ENCODE measurements around the gene ZNF587. TPM values are rescaled to one million over a fixed set of nuclear protein-coding genes. Genes with fewer than 3 reads are reported as not detected.
A peak's percentile ranks its signal among the peaks of the same experiment; 100 is the strongest.

ZNF587 gene
- total and polyA plus RNA-seq, 10 of the 15 experiments (the other 5 are each of a cell fraction or from before 2014, with no cell fraction given): 1.9 to 27.8 (median 13.5) TPM

DNA sequence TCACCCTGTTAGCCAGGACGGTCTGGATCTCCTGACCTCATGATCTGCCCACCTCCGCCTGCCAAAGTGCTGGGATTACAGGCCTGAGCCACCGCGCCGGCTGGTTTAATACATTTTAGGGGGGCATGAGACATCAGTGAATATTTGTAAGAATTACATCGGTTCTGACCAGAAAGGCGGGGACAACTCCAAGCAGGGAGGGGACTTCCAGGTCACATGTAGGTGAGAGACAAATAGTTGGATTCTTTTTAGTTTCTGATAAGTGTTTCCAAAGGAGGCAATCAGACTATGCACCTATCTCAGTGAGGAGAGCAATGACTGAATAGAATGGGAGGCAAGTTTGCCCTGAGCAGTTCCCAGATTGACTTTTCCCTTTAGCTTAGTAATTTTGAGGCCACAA lies 31.3 kb upstream of the ZNF587 start (continued):
- TF ChIP-seq, protein P1, sequence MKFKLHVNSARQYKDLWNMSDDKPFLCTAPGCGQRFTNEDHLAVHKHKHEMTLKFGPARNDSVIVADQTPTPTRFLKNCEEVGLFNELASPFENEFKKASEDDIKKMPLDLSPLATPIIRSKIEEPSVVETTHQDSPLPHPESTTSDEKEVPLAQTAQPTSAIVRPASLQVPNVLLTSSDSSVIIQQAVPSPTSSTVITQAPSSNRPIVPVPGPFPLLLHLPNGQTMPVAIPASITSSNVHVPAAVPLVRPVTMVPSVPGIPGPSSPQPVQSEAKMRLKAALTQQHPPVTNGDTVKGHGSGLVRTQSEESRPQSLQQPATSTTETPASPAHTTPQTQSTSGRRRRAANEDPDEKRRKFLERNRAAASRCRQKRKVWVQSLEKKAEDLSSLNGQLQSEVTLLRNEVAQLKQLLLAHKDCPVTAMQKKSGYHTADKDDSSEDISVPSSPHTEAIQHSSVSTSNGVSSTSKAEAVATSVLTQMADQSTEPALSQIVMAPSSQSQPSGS (IDR thresholded peaks at IDR 0.05; ENCODE audit: low read length): no peak
- no peak for TF ChIP-seq TBL1XR1 (IDR thresholded peaks at IDR 0.05; ENCODE audit: low read depth, low read length)
- TF ChIP-seq CBX5 (IDR thresholded peaks at IDR 0.05; ENCODE audit: low read depth): no peak
- TF ChIP-seq MXI1 (IDR thresholded peaks at IDR 0.05; ENCODE audit: low read depth, low read length): no peak

DNA sequence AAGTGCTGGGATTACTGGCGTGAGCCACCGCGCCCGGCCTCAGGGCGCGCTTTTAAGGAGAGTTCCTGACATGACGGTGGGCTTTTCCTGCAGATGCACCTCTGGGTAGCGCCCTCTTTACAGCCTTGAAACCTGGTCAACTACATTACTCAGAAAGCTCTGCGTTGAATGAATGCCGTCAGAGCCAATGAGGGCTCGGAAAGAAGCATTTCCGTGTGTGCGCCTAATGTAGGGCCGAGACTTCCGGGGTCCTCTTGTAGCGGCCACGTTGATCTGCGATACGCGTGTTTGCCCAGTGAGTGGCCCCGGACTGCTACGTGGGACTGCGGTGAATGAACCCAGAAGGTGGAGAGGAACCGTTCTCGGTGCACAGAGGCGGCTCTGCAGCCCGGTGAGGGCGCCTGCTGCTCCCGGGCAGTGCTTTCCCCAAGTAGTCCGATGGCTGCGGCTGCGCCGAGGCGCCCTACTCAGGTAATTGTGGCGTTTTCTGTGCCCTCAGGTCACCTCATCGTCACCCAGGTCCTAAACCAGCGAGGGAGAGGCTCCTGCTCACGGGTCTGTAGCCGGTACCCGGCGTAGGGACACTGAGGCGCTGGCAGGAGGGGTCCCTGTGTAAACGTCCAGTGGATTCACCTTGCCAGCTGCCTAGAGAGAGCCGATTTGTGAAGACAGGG lies 30.0 kb upstream of the ZNF587 start:
- ChIA-PET RAD21 (ENCODE audit: unreplicated experiment) (interaction anchor here (1.0 to 1.6 kb wide), 6 partner anchors 8 to 77 kb away, joined by 3 to 5 read pairs (median 4); partner anchors contain the start of gene ZNF586), CTCF (interaction anchor here (0.9 to 2.0 kb wide), 9 partner anchors 9 to 86 kb away, joined by 3 to 8 read pairs (median 4); partner anchors contain the start of gene ZNF587B), POLR2A (no interaction called here), SMC1A (ENCODE audit: uncharacterized antibody, unreplicated experiment) (interaction anchor here (0.6 to 2.5 kb wide), 8 partner anchors 12 to 413 kb away, joined by 3 to 7 read pairs (median 3); partner anchors contain the start of gene ZNF776)
- Histone ChIP-seq H3K9ac (ENCODE audit: control insufficient read depth, insufficient read depth, low read length) (peak overlapping the region; percentile 87), H3K27me3 (replicated peaks in 1 of 2; ENCODE audit: control insufficient read depth in 2 of 2, insufficient read depth in 2 of 2, low read length in 1 of 2) (no peaks in the 10 kb centered on the region), H3K27ac (ENCODE audit: control insufficient read depth, insufficient read depth) (peak overlapping the region; percentile 72), H3K4me2 (ENCODE audit: control insufficient read depth, insufficient read depth) (peak overlapping the region; percentile 94), H3K4me1 (ENCODE audit: control insufficient read depth, insufficient read depth, low read length) (peaks cover 4% of the 10 kb centered on the region; the same call in 1 of the 2 replicates), H4K20me1 (ENCODE audit: control insufficient read depth, insufficient read depth) (no peaks in the 10 kb centered on the region), H3K79me2 (ENCODE audit: control insufficient read depth, insufficient read depth, low read length) (peaks cover 34% of the 10 kb centered on the region), H3K9me3 (replicated peaks; ENCODE audit: control insufficient read depth, insufficient read depth, low read length) (no peaks in the 10 kb centered on the region), H2AFZ (ENCODE audit: control insufficient read depth, low read depth, low read length) (peak overlapping the region; percentile 62), H3K4me3 (peak overlapping the region; percentile 90), H3K36me3 (ENCODE audit: control insufficient read depth in 2 of 2, insufficient read depth in 2 of 2, low read length in 1 of 2) (peaks cover 0 to 7% of the 10 kb centered on the region in 2 experiments; a peak in 1 of 4 replicates)
- intact Hi-C loops (cut with micrococcal nuclease; ENCODE audit: unreplicated experiment): no loop called here
- BruUV-seq (replicated peaks): no TSS peak
- WGBS (ENCODE audit: insufficient coverage, insufficient replicate concordance, low lambda C conversion rate, missing lambda C conversion rate): under 1% methylated on average over 44 of the region's 44 CpGs
- in situ Hi-C loops (cut with MboI): loop anchor here (25.0 kb wide), 1 partner anchor 1682 kb away; the partner anchor contains the start of gene ZNF444
- ATAC-seq (peak; percentile 92), FAIRE-seq (peak; percentile 81), DNase-seq (ENCODE audit: low read depth, low spot score) (peak; percentile 90)
- peak; percentile 16; the same call in 1 of the 2 replicates for TF ChIP-seq CBFB (IDR thresholded peaks at IDR 0.05; ENCODE audit: low read depth)
- peak; percentile 82; the same call in 1 of the 2 replicates for TF ChIP-seq SIN3A (IDR thresholded peaks at IDR 0.05; ENCODE audit: low read depth, low read length)
- TF ChIP-seq, protein P2, sequence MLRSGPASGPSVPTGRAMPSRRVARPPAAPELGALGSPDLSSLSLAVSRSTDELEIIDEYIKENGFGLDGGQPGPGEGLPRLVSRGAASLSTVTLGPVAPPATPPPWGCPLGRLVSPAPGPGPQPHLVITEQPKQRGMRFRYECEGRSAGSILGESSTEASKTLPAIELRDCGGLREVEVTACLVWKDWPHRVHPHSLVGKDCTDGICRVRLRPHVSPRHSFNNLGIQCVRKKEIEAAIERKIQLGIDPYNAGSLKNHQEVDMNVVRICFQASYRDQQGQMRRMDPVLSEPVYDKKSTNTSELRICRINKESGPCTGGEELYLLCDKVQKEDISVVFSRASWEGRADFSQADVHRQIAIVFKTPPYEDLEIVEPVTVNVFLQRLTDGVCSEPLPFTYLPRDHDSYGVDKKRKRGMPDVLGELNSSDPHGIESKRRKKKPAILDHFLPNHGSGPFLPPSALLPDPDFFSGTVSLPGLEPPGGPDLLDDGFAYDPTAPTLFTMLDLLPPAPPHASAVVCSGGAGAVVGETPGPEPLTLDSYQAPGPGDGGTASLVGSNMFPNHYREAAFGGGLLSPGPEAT (IDR thresholded peaks at IDR 0.05; ENCODE audit: low read depth): peak; percentile 44; the same call in 1 of the 2 replicates
- no peak for TF ChIP-seq ZNF24 (IDR thresholded peaks at IDR 0.05)
- TF ChIP-seq RELA (IDR thresholded peaks at IDR 0.05; ENCODE audit: borderline replicate concordance, partially characterized antibody): peak; percentile 22
- peak; percentile 98 for TF ChIP-seq MXI1 (IDR thresholded peaks at IDR 0.05; ENCODE audit: low read depth, low read length)
- TF ChIP-seq CHD2 (IDR thresholded peaks at IDR 0.05; ENCODE audit: borderline replicate concordance, low read depth, low read length): peak; percentile 81; the same call in 1 of the 2 replicates
- no peak for TF ChIP-seq EP300 (IDR thresholded peaks at IDR 0.05; ENCODE audit: borderline replicate concordance in 1 of 2, control insufficient read depth in 1 of 2, low read depth in 2 of 2, low read length in 2 of 2)
- TF ChIP-seq HCFC1 (IDR thresholded peaks at IDR 0.05; ENCODE audit: low read length): peak; percentile 74
- peak; percentile 82 for TF ChIP-seq MYC (IDR thresholded peaks at IDR 0.05; ENCODE audit: insufficient read depth, insufficient read length, insufficient replicate concordance, low read length, severe bottlenecking)
- 0 out of 2 replicates have a peak, but pooled peaks have one; percentile 5 for TF ChIP-seq RAD21 (IDR thresholded peaks at IDR 0.05; ENCODE audit: insufficient read depth, low read depth, low read length)
- peak; percentile 78 for TF ChIP-seq SREBF2 (IDR thresholded peaks at IDR 0.05; ENCODE audit: low read length)
- TF ChIP-seq, protein P3, sequence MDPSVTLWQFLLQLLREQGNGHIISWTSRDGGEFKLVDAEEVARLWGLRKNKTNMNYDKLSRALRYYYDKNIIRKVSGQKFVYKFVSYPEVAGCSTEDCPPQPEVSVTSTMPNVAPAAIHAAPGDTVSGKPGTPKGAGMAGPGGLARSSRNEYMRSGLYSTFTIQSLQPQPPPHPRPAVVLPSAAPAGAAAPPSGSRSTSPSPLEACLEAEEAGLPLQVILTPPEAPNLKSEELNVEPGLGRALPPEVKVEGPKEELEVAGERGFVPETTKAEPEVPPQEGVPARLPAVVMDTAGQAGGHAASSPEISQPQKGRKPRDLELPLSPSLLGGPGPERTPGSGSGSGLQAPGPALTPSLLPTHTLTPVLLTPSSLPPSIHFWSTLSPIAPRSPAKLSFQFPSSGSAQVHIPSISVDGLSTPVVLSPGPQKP (IDR thresholded peaks at IDR 0.05; ENCODE audit: low read depth, low read length): peak; percentile 32; the same call in 1 of the 2 replicates

All from GM12878 (cell line).